Activated T-cell treated with anti-CD3 and anti-CD28 coated beads, Interleukin-2, amount 50 U/mL, for 72 hours (primary cell): ENCODE data around the gene LIPM. TPM values are rescaled to one million over a fixed set of nuclear protein-coding genes. Genes with fewer than 3 reads are reported as not detected.

Experiments
- ATAC-seq, 2 donors: fragments of 150-1000 bp; cut with Tn5 transposase; replicated peaks in 1 of 2; 2 replicates each; pipeline ENCODE4 v1.10.0; 2021; ENCODE audit warnings: moderate library complexity in 2 of 2, mild to moderate bottlenecking in 1 of 2
- DNase-seq, 2 donors: peaks; one replicate each; pipeline ENCODE4 v3.0.0; 2021 to 2022; ENCODE audit warnings: mixed read lengths in 1 of 2
- H3K27ac Mint-ChIP-seq: one replicate; pipeline ENCODE4 v1.8.0; 2022; ENCODE audit warnings: mild to moderate bottlenecking, moderate library complexity, mixed read lengths
- H3K27me3 Mint-ChIP-seq: one replicate; pipeline ENCODE4 v1.8.0; 2022; ENCODE audit warnings: low read depth, mixed read lengths
- H3K36me3 Mint-ChIP-seq, 2 donors: one replicate each; pipeline ENCODE4 v1.8.0; 2022; ENCODE audit warnings: mixed read lengths in 2 of 2, mild to moderate bottlenecking in 1 of 2; ENCODE audit not compliant: insufficient read depth in 2 of 2
- H3K4me1 Mint-ChIP-seq: one replicate; pipeline ENCODE4 v1.8.0; 2022; ENCODE audit warnings: low read depth, mixed read lengths
- H3K4me3 Mint-ChIP-seq, 2 donors: one replicate each; pipeline ENCODE4 v1.8.0; 2022; ENCODE audit warnings: mild to moderate bottlenecking in 2 of 2, mixed read lengths in 2 of 2, moderate library complexity in 2 of 2
- H3K9me3 Mint-ChIP-seq, 2 donors: one replicate each; pipeline ENCODE4 v1.8.0; 2022; ENCODE audit warnings: mixed read lengths in 2 of 2
- total RNA-seq, 2 donors: library from RNA; stranded (reverse); gene quantifications; one replicate each; pipeline ENCODE4 v1.2.3, GENCODE V29; 2022

LIPM gene
- total RNA-seq, 2 donors from 2014 or later: not detected

DNA sequence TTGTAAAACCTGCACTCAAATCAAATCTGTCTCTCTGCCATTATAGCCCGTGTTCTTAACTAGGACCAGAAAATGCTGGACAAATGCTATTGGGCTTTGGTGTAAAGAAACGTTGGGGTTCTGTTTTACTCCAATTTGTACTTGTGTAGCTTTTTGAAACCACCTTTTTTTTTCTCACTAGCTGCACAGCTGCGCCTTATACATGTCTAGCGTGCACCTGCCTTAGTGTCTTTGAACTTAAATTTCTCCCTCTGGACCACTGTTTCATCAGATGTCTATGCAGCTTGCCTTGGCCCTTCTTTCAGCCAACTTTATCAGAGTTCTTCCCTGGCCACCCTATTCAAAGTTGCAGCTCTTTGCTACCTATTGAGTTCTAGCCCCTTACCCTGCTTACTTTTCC lies 7.1 kb downstream of the LIPM start:
- peaks cover 5% of the 10 kb centered on the region for H3K27me3 Mint-ChIP-seq
- H3K36me3 Mint-ChIP-seq: no peaks in the 10 kb centered on the region
- H3K4me1 Mint-ChIP-seq: peaks cover 13% of the 10 kb centered on the region
- H3K4me3 Mint-ChIP-seq: no peak overlapping the region
- no peaks in the 10 kb centered on the region for H3K9me3 Mint-ChIP-seq
- H3K27ac Mint-ChIP-seq: no peak overlapping the region
- no peak for ATAC-seq
- DNase-seq: no peak

DNA sequence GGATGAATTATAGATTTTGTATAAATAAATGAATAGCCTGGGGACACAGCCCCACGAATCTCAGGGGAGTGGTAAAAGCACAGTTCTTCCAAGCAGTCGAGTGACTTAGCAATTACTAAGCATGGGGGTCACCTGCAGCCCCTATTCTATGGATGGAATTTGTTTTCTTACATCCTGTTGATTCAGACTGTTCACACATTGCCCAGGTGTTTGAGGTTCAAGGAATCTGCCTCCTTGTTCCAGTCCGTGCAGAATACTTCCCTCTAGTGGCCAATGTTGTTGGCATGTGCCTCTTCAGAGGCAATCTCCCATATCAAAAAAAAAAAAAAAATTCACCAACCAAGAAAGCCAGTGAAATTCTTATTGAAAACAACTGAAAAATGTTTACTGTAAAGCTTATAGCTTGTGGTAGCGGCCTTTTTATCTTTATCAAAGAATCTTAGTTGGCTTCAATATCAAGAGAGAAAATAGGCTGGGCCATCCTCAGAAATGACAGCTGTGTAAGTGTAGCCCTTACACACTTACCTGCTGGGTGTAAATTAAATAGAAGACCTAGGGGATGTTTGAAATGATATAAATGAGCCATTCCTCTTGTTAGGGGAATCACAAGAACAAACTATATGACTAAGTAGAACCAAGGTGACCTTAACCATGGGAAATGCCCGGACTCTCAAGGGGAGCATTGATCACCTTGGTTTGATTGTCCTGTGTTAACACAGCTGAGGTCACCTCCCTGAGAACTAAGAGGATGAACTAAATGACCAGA lies 7.8 kb downstream of the LIPM start:
- no peaks in the 10 kb centered on the region for H3K9me3 Mint-ChIP-seq
- peaks cover 5% of the 10 kb centered on the region for H3K27me3 Mint-ChIP-seq
- H3K27ac Mint-ChIP-seq: no peak overlapping the region
- ATAC-seq (peak; percentile 70 to 75), DNase-seq (peak; percentile 28 to 34)
- H3K4me3 Mint-ChIP-seq: no peak overlapping the region
- peaks cover 18% of the 10 kb centered on the region for H3K4me1 Mint-ChIP-seq
- H3K36me3 Mint-ChIP-seq: no peaks in the 10 kb centered on the region

DNA sequence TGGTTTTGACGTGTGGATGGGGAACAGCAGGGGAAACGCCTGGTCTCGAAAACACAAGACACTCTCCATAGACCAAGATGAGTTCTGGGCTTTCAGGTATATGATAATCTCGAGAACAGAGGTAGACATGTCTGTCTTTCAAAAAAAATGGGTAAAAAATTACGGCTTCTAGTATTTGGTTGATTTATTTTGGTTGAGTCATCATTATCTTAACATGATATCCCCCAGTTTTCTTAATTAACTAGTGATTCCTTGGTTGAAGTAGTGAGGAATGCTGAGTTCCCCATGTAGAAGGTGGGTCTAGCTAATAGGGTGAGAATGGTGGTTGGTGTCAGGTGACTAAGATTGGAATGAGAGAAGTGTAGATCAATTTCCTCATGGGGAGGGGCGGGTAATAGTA lies 10.7 kb downstream of the LIPM start:
- ATAC-seq (no peak), DNase-seq (no peak)
- H3K4me1 Mint-ChIP-seq: peaks cover 30% of the 10 kb centered on the region
- H3K4me3 Mint-ChIP-seq: no peak overlapping the region
- H3K36me3 Mint-ChIP-seq: no peaks in the 10 kb centered on the region
- no peaks in the 10 kb centered on the region for H3K9me3 Mint-ChIP-seq
- peak overlapping the region; percentile 6 for H3K27ac Mint-ChIP-seq
- peaks cover 5% of the 10 kb centered on the region for H3K27me3 Mint-ChIP-seq

DNA sequence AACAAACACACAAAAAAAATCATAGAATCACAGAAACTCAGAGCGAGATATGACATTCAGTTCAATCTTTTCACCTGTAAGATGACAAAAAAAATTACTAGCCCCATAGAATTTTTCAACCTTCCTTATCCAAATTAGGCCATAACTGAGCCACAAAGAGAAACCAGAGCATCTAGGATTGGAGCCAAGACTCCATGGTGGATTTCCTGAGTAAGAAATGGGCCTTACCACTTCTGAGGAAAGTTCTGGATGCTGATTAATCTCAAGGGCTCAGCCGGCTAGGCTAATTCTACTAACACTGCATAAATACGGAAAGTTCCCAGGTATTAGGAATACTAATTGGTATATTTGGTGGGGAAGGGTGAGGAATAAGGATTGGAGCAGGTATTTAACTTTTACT lies 16.8 kb downstream of the LIPM start:
- H3K4me1 Mint-ChIP-seq: peaks cover 21% of the 10 kb centered on the region
- H3K4me3 Mint-ChIP-seq: no peak overlapping the region
- H3K9me3 Mint-ChIP-seq: no peaks in the 10 kb centered on the region
- ATAC-seq (no peak), DNase-seq (no peak)
- no peak overlapping the region for H3K27ac Mint-ChIP-seq
- H3K36me3 Mint-ChIP-seq: no peaks in the 10 kb centered on the region
- H3K27me3 Mint-ChIP-seq: no peaks in the 10 kb centered on the region

DNA sequence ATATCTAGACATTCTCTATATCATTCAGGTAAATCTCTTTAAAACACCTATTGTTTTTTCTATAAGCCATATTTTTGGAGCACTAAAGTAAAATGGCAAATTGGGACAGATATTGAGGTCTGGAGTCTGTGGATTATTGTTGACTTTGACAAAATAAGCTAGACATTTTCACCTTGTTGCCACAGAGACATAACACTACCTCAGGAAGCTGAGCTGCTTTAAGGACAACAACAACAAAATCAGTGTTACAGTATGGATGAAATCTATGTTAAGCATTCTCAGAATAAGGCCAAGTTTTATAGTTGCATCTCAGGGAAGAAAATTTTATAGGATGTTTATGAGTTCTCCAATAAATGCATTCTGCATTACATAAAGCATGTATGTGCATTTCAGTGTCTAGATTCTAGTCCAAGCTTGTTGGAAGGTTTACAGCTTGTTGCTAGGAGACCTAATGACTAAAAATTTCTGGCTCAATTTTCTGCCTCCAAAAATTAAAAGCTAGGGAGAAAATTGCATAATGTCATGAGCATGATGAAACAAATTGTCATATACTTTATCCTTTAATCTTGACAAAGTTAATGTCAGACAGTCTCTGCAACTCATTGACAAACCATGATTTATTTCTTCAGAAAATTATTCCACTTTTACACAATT lies 18.3 kb downstream of the LIPM start:
- Mint-ChIP-seq H3K27me3 (no peaks in the 10 kb centered on the region), H3K36me3 (no peaks in the 10 kb centered on the region), H3K4me1 (peaks cover 27% of the 10 kb centered on the region), H3K9me3 (no peaks in the 10 kb centered on the region), H3K27ac (no peak overlapping the region), H3K4me3 (no peak overlapping the region)
- DNase-seq: no peak
- no peak for ATAC-seq

DNA sequence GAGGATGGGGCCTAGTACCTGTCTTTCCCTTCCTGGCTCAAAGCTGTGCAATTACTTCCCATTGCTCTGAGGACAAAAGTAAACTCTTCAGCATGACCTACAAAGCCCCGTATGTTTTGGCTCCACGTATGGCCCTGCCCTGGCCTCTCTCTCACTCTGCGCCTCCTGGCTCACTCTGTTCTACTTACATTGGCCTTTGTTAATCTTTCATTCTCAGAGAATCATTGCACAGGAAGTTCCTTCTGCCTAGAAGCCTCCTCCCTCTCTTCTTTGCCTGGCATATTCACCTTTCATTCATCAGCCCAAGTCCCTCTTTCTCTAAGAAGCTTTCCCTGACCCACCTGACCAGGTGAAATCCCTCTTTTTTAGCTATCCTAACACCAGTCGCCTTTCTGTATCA lies 23.9 kb downstream of the LIPM start:
- H3K27ac Mint-ChIP-seq: peak overlapping the region; percentile 48

DNA sequence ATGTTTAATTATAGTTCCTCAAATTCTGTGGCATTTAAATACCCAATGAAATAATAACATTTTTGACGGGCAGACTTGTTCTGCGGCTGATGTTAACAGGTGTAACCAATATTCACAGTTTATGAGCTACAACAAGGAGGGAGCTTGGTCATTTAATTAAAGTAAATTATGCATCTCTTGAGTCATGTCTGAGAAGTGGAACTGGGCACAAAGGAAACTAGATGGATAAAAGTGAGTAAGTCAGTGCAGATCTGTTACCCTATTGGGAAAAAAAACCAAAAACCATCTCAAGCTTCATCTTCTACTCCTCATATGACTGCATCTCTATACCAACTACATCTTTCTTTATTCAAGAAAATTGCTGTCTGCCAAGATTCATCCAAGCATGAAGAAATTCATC lies 25.1 kb downstream of the LIPM start:
- peaks cover 0 to 2% of the 10 kb centered on the region in 2 donors for H3K36me3 Mint-ChIP-seq
- H3K4me3 Mint-ChIP-seq: no peak overlapping the region
- ATAC-seq: peak; percentile 66 to 67
- H3K4me1 Mint-ChIP-seq: peaks cover 65% of the 10 kb centered on the region
- H3K27me3 Mint-ChIP-seq: no peaks in the 10 kb centered on the region
- no peak overlapping the region for H3K27ac Mint-ChIP-seq
- no peak for DNase-seq
- peaks cover 0 to 2% of the 10 kb centered on the region in 2 donors for H3K9me3 Mint-ChIP-seq

More for the DNA sequence above, 23.9 kb downstream of the LIPM start:
- peaks cover 62% of the 10 kb centered on the region for H3K4me1 Mint-ChIP-seq
- peak overlapping the region; percentile 19 to 24 for H3K4me3 Mint-ChIP-seq
- ATAC-seq (no peak), DNase-seq (no peak)
- H3K36me3 Mint-ChIP-seq: peaks cover 0 to 2% of the 10 kb centered on the region in 2 donors
- peaks cover 0 to 2% of the 10 kb centered on the region in 2 donors for H3K9me3 Mint-ChIP-seq
- H3K27me3 Mint-ChIP-seq: no peaks in the 10 kb centered on the region

DNA sequence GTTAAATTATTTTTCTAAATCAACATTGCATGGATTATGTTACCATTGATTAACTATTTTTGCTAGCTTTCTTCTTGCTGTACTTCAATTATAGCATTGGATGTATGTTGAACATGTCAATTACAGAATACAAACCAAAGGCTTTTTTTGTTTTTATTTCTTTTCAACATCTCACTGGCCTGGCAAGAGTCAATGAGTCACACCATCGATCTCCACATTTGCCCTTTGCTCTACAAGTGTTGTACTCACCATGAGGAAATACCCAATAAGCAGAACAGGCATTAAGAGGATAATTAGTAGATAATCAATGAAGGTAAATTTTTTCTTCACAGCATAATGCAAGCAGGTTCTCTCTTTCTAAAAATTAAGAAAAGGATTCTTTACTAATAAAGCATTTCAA lies 25.8 kb downstream of the LIPM start:
- ATAC-seq: no peak
- Mint-ChIP-seq H3K27ac (no peak overlapping the region), H3K9me3 (peaks cover 0 to 2% of the 10 kb centered on the region in 2 donors), H3K27me3 (no peaks in the 10 kb centered on the region), H3K36me3 (peaks cover 0 to 2% of the 10 kb centered on the region in 2 donors), H3K4me3 (no peak overlapping the region), H3K4me1 (peaks cover 71% of the 10 kb centered on the region)
- no peak for DNase-seq

DNA sequence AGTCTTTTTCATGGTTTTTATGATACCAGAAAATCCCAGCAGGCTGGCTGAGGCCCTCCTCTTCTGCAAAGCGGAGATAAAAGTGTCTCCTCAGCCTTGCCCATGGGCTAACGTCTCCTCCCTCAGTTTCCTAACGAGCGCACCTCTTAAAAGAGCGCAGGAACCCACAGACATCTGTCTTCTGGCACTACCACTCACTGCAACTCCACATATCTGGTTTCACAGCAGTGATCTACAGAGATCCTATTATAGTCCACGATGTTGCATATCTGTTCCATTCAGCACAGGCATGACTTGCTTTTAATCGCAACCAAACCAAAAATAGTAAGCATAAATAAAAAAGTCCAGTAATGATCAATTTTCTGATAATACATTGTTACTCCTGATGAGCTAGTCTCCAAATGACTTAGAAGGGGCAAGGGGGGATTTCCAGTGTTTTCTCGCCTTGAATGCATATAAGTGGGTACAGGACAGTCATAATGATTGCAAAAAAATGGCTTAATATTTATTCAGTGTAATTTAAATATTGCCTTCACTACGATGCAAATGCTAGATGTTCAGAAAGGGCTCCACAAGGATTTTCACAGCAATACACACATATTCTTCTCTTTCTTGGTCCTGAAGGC lies 28.2 kb downstream of the LIPM start:
- Mint-ChIP-seq H3K4me3 (peak overlapping the region; percentile 70 to 71), H3K27ac (no peak overlapping the region), H3K9me3 (peaks cover 0 to 2% of the 10 kb centered on the region in 2 donors), H3K36me3 (peaks cover 0 to 2% of the 10 kb centered on the region in 2 donors), H3K4me1 (peaks cover 68% of the 10 kb centered on the region), H3K27me3 (no peaks in the 10 kb centered on the region)
- DNase-seq (peak in 1 of 2 donors; percentile 26), ATAC-seq (peak in 1 of 2 donors; percentile 11)

DNA sequence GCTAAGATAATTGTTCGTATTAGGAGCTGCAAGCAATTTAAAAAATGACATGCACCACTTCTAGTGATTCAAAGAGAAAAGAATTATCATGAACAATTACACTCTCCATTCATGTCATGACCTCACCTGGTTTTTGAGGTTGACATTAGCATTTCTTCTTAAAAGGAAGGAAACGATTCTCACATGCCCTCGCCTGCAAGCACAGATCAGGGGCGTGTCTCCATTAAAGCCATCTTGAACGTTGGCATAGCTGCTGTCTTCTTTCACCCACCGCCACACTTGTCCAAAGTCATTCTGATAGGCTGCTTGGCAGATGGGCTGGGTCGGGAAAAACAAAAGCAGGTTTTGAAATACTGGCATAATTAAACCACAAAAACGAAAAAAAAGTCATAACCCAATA lies 29.2 kb downstream of the LIPM start:
- ATAC-seq (peak; percentile 58 to 63), DNase-seq (peak; percentile 56 to 59)
- Mint-ChIP-seq H3K36me3 (peaks cover 0 to 2% of the 10 kb centered on the region in 2 donors), H3K4me3 (peak overlapping the region; percentile 70 to 71), H3K27me3 (no peaks in the 10 kb centered on the region), H3K4me1 (peaks cover 58% of the 10 kb centered on the region), H3K9me3 (peaks cover 0 to 2% of the 10 kb centered on the region in 2 donors), H3K27ac (no peak overlapping the region)

DNA sequence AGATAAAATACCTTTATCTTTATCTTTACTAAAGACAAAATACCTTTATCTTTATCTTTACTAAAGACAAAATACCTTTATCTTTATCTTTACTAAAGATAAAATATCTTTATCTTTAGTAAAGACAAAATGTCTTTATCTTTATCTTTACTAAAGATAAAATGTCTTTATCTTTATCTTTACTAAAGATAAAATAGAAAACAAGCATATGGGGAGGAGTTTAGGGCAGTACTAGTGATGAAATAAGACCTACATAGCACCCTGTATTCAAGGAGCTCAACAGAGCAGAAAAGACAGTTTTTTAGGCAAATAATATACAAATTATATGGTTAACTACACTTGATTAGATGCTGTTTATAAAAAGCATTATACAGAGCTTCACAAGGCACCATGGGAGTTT lies 29.8 kb downstream of the LIPM start:
- no peaks in the 10 kb centered on the region for H3K9me3 Mint-ChIP-seq
- no peak overlapping the region for H3K27ac Mint-ChIP-seq
- no peak for DNase-seq
- ATAC-seq: no peak
- H3K27me3 Mint-ChIP-seq: no peaks in the 10 kb centered on the region
- H3K4me3 Mint-ChIP-seq: no peak overlapping the region
- peaks cover 51% of the 10 kb centered on the region for H3K4me1 Mint-ChIP-seq
- H3K36me3 Mint-ChIP-seq: no peaks in the 10 kb centered on the region

DNA sequence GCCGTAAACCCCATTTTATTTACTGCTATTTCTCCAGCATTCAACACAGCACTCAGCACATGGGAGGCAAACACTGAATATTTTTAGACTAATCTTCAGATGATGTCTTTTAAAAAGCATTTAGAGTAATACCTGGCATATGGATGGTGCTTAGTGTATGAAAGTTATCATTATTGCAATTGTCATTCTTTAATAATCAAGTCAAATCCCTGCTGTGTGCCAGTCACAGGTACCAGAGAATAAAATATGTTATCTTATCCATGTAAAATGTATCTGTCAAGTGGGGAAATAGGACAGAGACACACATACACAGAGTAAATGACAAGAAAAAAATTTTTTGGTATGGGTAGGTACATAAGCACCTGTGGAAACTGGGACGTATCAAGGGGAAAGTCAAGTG lies 30.6 kb downstream of the LIPM start:
- Mint-ChIP-seq H3K27ac (no peak overlapping the region), H3K9me3 (no peaks in the 10 kb centered on the region), H3K4me3 (no peak overlapping the region), H3K36me3 (no peaks in the 10 kb centered on the region), H3K27me3 (no peaks in the 10 kb centered on the region), H3K4me1 (peaks cover 44% of the 10 kb centered on the region)
- no peak for DNase-seq
- no peak for ATAC-seq

DNA sequence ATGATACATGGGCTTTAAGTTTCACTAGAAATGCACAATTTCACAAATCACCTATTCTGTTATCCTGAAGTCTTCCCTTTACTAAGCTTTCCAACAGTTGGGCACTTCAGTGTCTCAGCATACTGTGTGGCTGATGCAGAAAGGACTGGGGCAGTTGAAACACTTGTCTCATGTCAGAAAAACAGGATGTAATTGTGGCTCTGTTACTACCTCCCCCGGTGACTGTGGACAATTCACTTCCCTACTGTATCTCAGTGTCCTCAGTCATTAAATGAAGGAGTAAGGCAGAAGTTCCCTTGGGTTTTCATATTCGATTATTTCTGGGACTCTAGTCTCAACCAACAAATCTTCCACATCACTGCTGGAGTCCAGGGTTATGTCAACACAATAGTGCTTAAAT lies 31.2 kb downstream of the LIPM start:
- Mint-ChIP-seq H3K4me1 (peaks cover 38% of the 10 kb centered on the region), H3K36me3 (no peaks in the 10 kb centered on the region), H3K27ac (no peak overlapping the region), H3K4me3 (no peak overlapping the region), H3K9me3 (no peaks in the 10 kb centered on the region), H3K27me3 (no peaks in the 10 kb centered on the region)
- DNase-seq (no peak), ATAC-seq (no peak)
